ENCODE results near the gene INAVA.
"Not testable (repeated sequence)": the region's sequence is repeated elsewhere in the genome, so short reads cannot be mapped to it uniquely, and the experiment has no call there.

Gene INAVA

DNA sequence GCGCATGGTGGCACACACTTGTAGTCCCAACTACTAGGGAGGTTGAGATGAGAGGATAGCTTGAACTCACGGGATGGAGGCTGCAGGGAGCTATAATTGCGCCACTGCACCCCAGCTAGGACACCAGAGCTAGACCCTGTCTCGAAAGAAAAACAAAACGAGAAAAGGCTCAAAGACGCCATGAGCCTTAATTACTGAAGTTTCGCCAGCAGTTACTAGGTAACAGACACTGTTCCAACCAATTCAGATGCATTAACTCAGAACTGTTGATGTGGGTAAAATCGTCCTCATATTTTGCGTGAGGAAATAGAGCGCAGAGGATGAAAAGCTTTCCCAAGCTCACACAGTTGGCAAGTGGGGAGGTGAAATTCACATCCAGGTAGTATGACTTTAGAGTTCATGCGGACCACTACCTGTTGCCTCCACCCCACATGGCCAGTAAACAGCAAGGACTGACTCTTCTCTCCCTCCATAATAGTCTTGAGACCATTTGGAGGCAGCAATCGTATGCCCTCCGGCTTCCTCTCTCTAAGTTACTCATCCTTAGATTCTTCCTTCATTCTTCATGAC is 40.1 kb downstream of the INAVA start:
- Histone ChIP-seq H3K4me1 (ENCODE audit: control insufficient read depth, insufficient read depth, low read depth, low read length) (no peaks in the 10 kb centered on the region), H2BK12ac (ENCODE audit: low read length in 2 of 2) (no peak overlapping the region), H2AK5ac (ENCODE audit: low read length, severe bottlenecking) (no peak overlapping the region), H3K9ac (ENCODE audit: low read length) (no peak overlapping the region), H3K23ac (ENCODE audit: low read length in 2 of 2) (no peak overlapping the region), H2BK5ac (ENCODE audit: low read depth, low read length, poor library complexity, severe bottlenecking) (no peak overlapping the region), H3K4me3 (ENCODE audit: insufficient read depth in 1 of 2, low read depth in 1 of 2, low read length in 2 of 2) (no peak overlapping the region), H3K36me3 (ENCODE audit: control insufficient read depth in 1 of 2, insufficient read depth in 2 of 2, low read depth in 1 of 2, low read length in 2 of 2) (no peaks in the 10 kb centered on the region), H2BK120ac (ENCODE audit: low read depth, low read length) (no peak overlapping the region), H3K27me3 (ENCODE audit: control insufficient read depth in 1 of 2, insufficient read depth in 1 of 2, low read length in 2 of 2) (peaks cover 0 to 31% of the 10 kb centered on the region in 2 experiments), H3K9me3 (ENCODE audit: control insufficient read depth, low read length) (peaks cover 14% of the 10 kb centered on the region), H2BK15ac (ENCODE audit: low read depth, poor library complexity, severe bottlenecking) (no peak overlapping the region), H3K4me2 (ENCODE audit: low read length, poor library complexity, severe bottlenecking) (no peak overlapping the region), H3K4ac (ENCODE audit: low read depth in 1 of 2, low read length in 2 of 2) (no peak overlapping the region), H3K14ac (ENCODE audit: low read length in 2 of 2) (no peak overlapping the region), H3K18ac (ENCODE audit: low read depth in 1 of 2, low read length in 2 of 2) (no peak overlapping the region), H3K27ac (ENCODE audit: low read length, poor library complexity, severe bottlenecking) (no peak overlapping the region), H4K8ac (ENCODE audit: low read length) (no peak overlapping the region), H3K79me1 (replicated peaks; ENCODE audit: low read length, poor library complexity, severe bottlenecking) (no peaks in the 10 kb centered on the region), H2AFZ (ENCODE audit: low read depth, low read length) (no peak overlapping the region), H4K91ac (ENCODE audit: low read length) (peak overlapping the region; percentile 56)
- WGBS: 87% methylated on average over 13 of the region's 13 CpGs
- no peak for DNase-seq

DNA sequence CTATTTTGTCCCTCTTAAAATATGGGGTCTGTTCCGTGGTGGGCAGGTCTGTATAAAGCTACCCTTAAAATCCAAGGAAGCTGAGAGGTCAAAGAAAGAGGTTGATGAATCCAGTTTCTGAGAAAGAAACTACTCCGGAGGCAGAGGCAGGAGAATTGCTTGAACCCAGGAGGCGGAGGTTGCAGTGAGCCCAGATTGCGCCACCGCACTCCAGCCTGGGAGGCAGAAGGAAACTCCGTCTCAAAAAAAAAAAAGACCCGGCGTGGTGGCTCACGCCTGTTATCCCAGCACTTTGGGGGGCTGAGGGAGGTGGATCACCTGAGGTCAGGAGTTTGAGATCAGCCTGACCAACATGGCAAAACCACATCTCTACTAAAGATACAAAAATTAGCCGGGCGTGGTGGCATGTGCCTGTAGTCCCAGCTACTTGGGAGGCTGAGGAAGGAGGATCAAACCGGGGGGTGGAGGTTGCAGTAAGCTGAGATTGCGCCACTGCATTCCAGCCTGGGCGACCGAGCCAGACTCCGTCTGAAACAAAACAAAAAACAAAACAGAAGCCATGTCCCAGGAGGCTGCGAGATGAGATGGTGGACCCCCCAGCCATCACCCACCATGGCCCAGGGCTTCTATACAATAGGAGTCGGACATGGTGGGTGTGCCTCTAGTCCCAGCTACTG is 40.7 kb downstream of the INAVA start:
- H3K79me1 ChIP-seq (replicated peaks; ENCODE audit: low read length, poor library complexity, severe bottlenecking); H2BK5ac ChIP-seq (ENCODE audit: low read depth, low read length, poor library complexity, severe bottlenecking); H4K8ac ChIP-seq (ENCODE audit: low read length); H3K9ac ChIP-seq (ENCODE audit: low read length); H3K27ac ChIP-seq (ENCODE audit: low read length, poor library complexity, severe bottlenecking); H3K36me3 ChIP-seq (ENCODE audit: control insufficient read depth in 1 of 2, insufficient read depth in 2 of 2, low read depth in 1 of 2, low read length in 2 of 2); H2BK12ac ChIP-seq (ENCODE audit: low read length in 2 of 2); H3K18ac ChIP-seq (ENCODE audit: low read depth in 1 of 2, low read length in 2 of 2); H3K4me2 ChIP-seq (ENCODE audit: low read length, poor library complexity, severe bottlenecking); H3K4ac ChIP-seq (ENCODE audit: low read depth in 1 of 2, low read length in 2 of 2); H3K4me1 ChIP-seq (ENCODE audit: control insufficient read depth, insufficient read depth, low read depth, low read length); H3K23ac ChIP-seq (ENCODE audit: low read length in 2 of 2); DNase-seq; H2AK5ac ChIP-seq (ENCODE audit: low read length, severe bottlenecking); H3K14ac ChIP-seq (ENCODE audit: low read length in 2 of 2); H4K91ac ChIP-seq (ENCODE audit: low read length); H2AFZ ChIP-seq (ENCODE audit: low read depth, low read length); H2BK120ac ChIP-seq (ENCODE audit: low read depth, low read length); H3K4me3 ChIP-seq (ENCODE audit: insufficient read depth in 1 of 2, low read depth in 1 of 2, low read length in 2 of 2); H2BK15ac ChIP-seq (ENCODE audit: low read depth, poor library complexity, severe bottlenecking): not testable (repeated sequence)
- WGBS: 95% methylated on average over 14 of the region's 18 CpGs
- peaks cover 0 to 27% of the 10 kb centered on the region in 2 experiments for H3K27me3 ChIP-seq (ENCODE audit: control insufficient read depth in 1 of 2, insufficient read depth in 1 of 2, low read length in 2 of 2)
- peaks cover 16% of the 10 kb centered on the region for H3K9me3 ChIP-seq (ENCODE audit: control insufficient read depth, low read length)

DNA sequence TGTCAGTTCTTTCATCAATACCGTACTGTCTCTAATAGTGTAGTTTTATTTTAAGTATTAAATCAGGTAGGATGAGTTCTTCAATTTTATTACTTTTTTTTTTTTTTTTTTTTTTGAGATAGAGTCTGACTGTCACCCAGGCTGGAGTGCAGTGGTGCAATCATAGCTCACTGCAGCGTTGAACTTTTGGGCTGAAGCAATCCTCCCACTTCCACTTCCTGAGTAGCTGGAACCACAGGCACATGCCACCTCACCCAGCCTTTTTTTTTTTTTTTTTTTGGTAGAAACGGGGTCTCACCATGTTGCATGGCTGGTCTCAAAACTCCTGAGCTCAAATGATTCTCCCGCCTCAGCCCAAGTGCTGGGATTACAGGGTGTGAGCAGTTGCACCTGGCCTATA is 44.3 kb downstream of the INAVA start:
- Histone ChIP-seq H3K9me3 (ENCODE audit: control insufficient read depth, low read length) (peaks cover 9% of the 10 kb centered on the region), H2BK5ac (ENCODE audit: low read depth, low read length, poor library complexity, severe bottlenecking) (no peak overlapping the region), H3K9ac (ENCODE audit: low read length) (no peak overlapping the region), H2AFZ (ENCODE audit: low read depth, low read length) (no peak overlapping the region), H2BK12ac (ENCODE audit: low read length in 2 of 2) (no peak overlapping the region), H4K8ac (ENCODE audit: low read length) (no peak overlapping the region), H3K27ac (ENCODE audit: low read length, poor library complexity, severe bottlenecking) (no peak overlapping the region), H3K4me2 (ENCODE audit: low read length, poor library complexity, severe bottlenecking) (no peak overlapping the region), H3K23ac (ENCODE audit: low read length in 2 of 2) (no peak overlapping the region), H4K91ac (ENCODE audit: low read length) (no peak overlapping the region), H2BK15ac (ENCODE audit: low read depth, poor library complexity, severe bottlenecking) (no peak overlapping the region), H2BK120ac (ENCODE audit: low read depth, low read length) (no peak overlapping the region), H3K79me1 (replicated peaks; ENCODE audit: low read length, poor library complexity, severe bottlenecking) (no peaks in the 10 kb centered on the region), H3K4me3 (ENCODE audit: insufficient read depth in 1 of 2, low read depth in 1 of 2, low read length in 2 of 2) (no peak overlapping the region), H3K14ac (ENCODE audit: low read length in 2 of 2) (no peak overlapping the region), H3K36me3 (ENCODE audit: control insufficient read depth in 1 of 2, insufficient read depth in 2 of 2, low read depth in 1 of 2, low read length in 2 of 2) (no peaks in the 10 kb centered on the region), H3K4me1 (ENCODE audit: control insufficient read depth, insufficient read depth, low read depth, low read length) (no peaks in the 10 kb centered on the region), H3K27me3 (ENCODE audit: control insufficient read depth in 1 of 2, insufficient read depth in 1 of 2, low read length in 2 of 2) (peaks cover 0 to 12% of the 10 kb centered on the region in 2 experiments), H3K18ac (ENCODE audit: low read depth in 1 of 2, low read length in 2 of 2) (no peak overlapping the region), H3K4ac (ENCODE audit: low read depth in 1 of 2, low read length in 2 of 2) (no peak overlapping the region), H2AK5ac (ENCODE audit: low read length, severe bottlenecking) (no peak overlapping the region)
- DNase-seq: no peak
- 0% methylated on average over 1 of the region's 4 CpGs for WGBS

- Histone ChIP-seq H3K14ac (ENCODE audit: low read length in 2 of 2) (no peak overlapping the region), H3K18ac (ENCODE audit: low read depth in 1 of 2, low read length in 2 of 2) (no peak overlapping the region), H3K4me1 (ENCODE audit: control insufficient read depth, insufficient read depth, low read depth, low read length) (no peaks in the 10 kb centered on the region), H3K4me3 (ENCODE audit: insufficient read depth in 1 of 2, low read depth in 1 of 2, low read length in 2 of 2) (no peak overlapping the region), H3K36me3 (ENCODE audit: control insufficient read depth in 1 of 2, insufficient read depth in 2 of 2, low read depth in 1 of 2, low read length in 2 of 2) (no peaks in the 10 kb centered on the region), H2BK5ac (ENCODE audit: low read depth, low read length, poor library complexity, severe bottlenecking) (no peak overlapping the region), H4K8ac (ENCODE audit: low read length) (no peak overlapping the region), H4K91ac (ENCODE audit: low read length) (no peak overlapping the region), H2BK15ac (ENCODE audit: low read depth, poor library complexity, severe bottlenecking) (no peak overlapping the region), H3K79me1 (replicated peaks; ENCODE audit: low read length, poor library complexity, severe bottlenecking) (no peaks in the 10 kb centered on the region), H2AK5ac (ENCODE audit: low read length, severe bottlenecking) (no peak overlapping the region), H3K27ac (ENCODE audit: low read length, poor library complexity, severe bottlenecking) (no peak overlapping the region), H3K27me3 (ENCODE audit: control insufficient read depth in 1 of 2, insufficient read depth in 1 of 2, low read length in 2 of 2) (peaks cover 0 to 12% of the 10 kb centered on the region in 2 experiments), H2AFZ (ENCODE audit: low read depth, low read length) (no peak overlapping the region), H3K4me2 (ENCODE audit: low read length, poor library complexity, severe bottlenecking) (no peak overlapping the region), H3K4ac (ENCODE audit: low read depth in 1 of 2, low read length in 2 of 2) (no peak overlapping the region), H2BK120ac (ENCODE audit: low read depth, low read length) (no peak overlapping the region), H3K9ac (ENCODE audit: low read length) (no peak overlapping the region), H3K9me3 (ENCODE audit: control insufficient read depth, low read length) (peaks cover 36% of the 10 kb centered on the region), H2BK12ac (ENCODE audit: low read length in 2 of 2) (no peak overlapping the region), H3K23ac (ENCODE audit: low read length in 2 of 2) (no peak overlapping the region)
- 77% methylated on average over 2 of the region's 3 CpGs for WGBS
- no peak for DNase-seq
Measured at GRCh38 chr1:200945111-200945510, 50.4 kb downstream of the INAVA start.
